Body of pancreas (tissue), 4 donors: ENCODE data around the gene OSBPL10.

Experiments
- CTCF ChIP-seq, 7 experiments: fragments of 450-650 bp in 4 of 7; fragments of 200-600 bp in 3 of 7; sonication (generic) in 3 of 7; IDR thresholded peaks; one replicate each; pipeline ENCODE4 v1.5.1; 2016 to 2019; ENCODE audit warnings: antibody characterized with exemption in 7 of 7
- POLR2A ChIP-seq, 3 donors: fragments of 450-650 bp; IDR thresholded peaks; one replicate each; pipeline ENCODE4 v1.6.1; 2016; ENCODE audit warnings: antibody characterized with exemption in 3 of 3, mild to moderate bottlenecking in 2 of 3

GRCh38 chr3:31705736-31706135 lies 275.3 kb downstream of the OSBPL10 start:
- no peak for TF ChIP-seq CTCF (IDR thresholded peaks at IDR 0.05)
- no peak for TF ChIP-seq POLR2A (IDR thresholded peaks at IDR 0.05)
